Neural progenitor cell (in vitro differentiated cells): ENCODE results near the gene PZP. TPM values are rescaled to one million over a fixed set of nuclear protein-coding genes. Genes with fewer than 3 reads are reported as not detected.

Experiments
- DNase-seq: peaks from one replicate; pipeline ENCODE4 v3.0.0-alpha.2; 2016; ENCODE audit warnings: low spot score
- H2AFZ ChIP-seq: fragments of 200-600 bp; sonication (generic); replicated peaks from 2 replicates; pipeline ENCODE4 v1.6.1; 2016; ENCODE audit warnings: antibody characterized with exemption
- H3F3A ChIP-seq: fragments of 200-600 bp; sonication (generic); 2 replicates; pipeline ENCODE4 v1.6.1; 2016; ENCODE audit warnings: antibody characterized with exemption, low read depth
- H3K27ac ChIP-seq: fragments of 200-600 bp; sonication (generic); 2 replicates; pipeline ENCODE4 v1.5.1; 2016; ENCODE audit warnings: mild to moderate bottlenecking
- H3K27me3 ChIP-seq: fragments of 200-600 bp; sonication (generic); 2 replicates; pipeline ENCODE4 v1.6.1; 2016; ENCODE audit warnings: mild to moderate bottlenecking, moderate library complexity
- H3K36me3 ChIP-seq: fragments of 200-600 bp; sonication (generic); 2 replicates; pipeline ENCODE4 v1.5.1; 2016
- H3K4me1 ChIP-seq: fragments of 200-600 bp; sonication (generic); 2 replicates; pipeline ENCODE4 v1.6.1; 2016; ENCODE audit warnings: mixed run types
- H3K4me2 ChIP-seq: fragments of 200-600 bp; sonication (generic); 2 replicates; pipeline ENCODE4 v1.6.1; 2016
- H3K4me3 ChIP-seq: fragments of 200-600 bp; sonication (generic); 2 replicates; pipeline ENCODE4 v1.5.1; 2016
- H3K79me2 ChIP-seq: fragments of 200-600 bp; sonication (generic); 2 replicates; pipeline ENCODE4 v1.6.1; 2016; ENCODE audit warnings: low read depth
- H3K9ac ChIP-seq: fragments of 200-600 bp; sonication (generic); 2 replicates; pipeline ENCODE4 v1.6.1; 2016
- H3K9me3 ChIP-seq: fragments of 200-600 bp; sonication (generic); 2 replicates; pipeline ENCODE4 v1.5.1; 2016; ENCODE audit warnings: low read depth
- H4K20me1 ChIP-seq: fragments of 200-600 bp; sonication (generic); 2 replicates; pipeline ENCODE4 v1.6.1; 2016; ENCODE audit warnings: low read depth
- H3K27ac Mint-ChIP-seq: 3 replicates; pipeline ENCODE4 v1.8.0; 2021; ENCODE audit warnings: mixed read lengths
- H3K27me3 Mint-ChIP-seq: 2 replicates; pipeline ENCODE4 v1.8.0; 2022; ENCODE audit warnings: low read depth, mild to moderate bottlenecking, inconsistent platforms, moderate library complexity, mixed read lengths; ENCODE audit not compliant: insufficient read depth
- H3K36me3 Mint-ChIP-seq: 3 replicates; pipeline ENCODE4 v1.8.0; 2021; ENCODE audit warnings: mixed read lengths
- H3K4me1 Mint-ChIP-seq: 3 replicates; pipeline ENCODE4 v1.8.0; 2021; ENCODE audit warnings: mixed read lengths
- H3K4me3 Mint-ChIP-seq: 3 replicates; pipeline ENCODE4 v1.8.0; 2021; ENCODE audit warnings: mild to moderate bottlenecking, moderate library complexity, mixed read lengths
- H3K9me3 Mint-ChIP-seq: 3 replicates; pipeline ENCODE4 v1.8.0; 2020; ENCODE audit warnings: mixed read lengths
- CTCF ChIP-seq: fragments of 200-600 bp; sonication (generic); IDR thresholded peaks from 2 replicates; pipeline ENCODE4 v1.5.1; 2017; ENCODE audit warnings: antibody characterized with exemption, mild to moderate bottlenecking
- EZH2 ChIP-seq: fragments of 200-600 bp; sonication (generic); IDR thresholded peaks from 2 replicates; pipeline ENCODE4 v1.6.1; 2017; ENCODE audit warnings: antibody characterized with exemption, mild to moderate bottlenecking, moderate library complexity
- EZH2phosphoT487 ChIP-seq: fragments of 200-600 bp; sonication (generic); IDR thresholded peaks from 2 replicates; pipeline ENCODE4 v1.6.1; 2017; ENCODE audit warnings: antibody characterized with exemption
- total RNA-seq: library from RNA; depleted of rRNA; stranded (reverse); fragments of >200 nt; gene quantifications from 2 replicates; pipeline ENCODE4 v1.2.3, GENCODE V29; 2015; ENCODE audit warnings: low replicate concordance

Gene PZP
- total RNA-seq, 1 donor from 2014 or later = not detected

- no peak overlapping the region for H2AFZ ChIP-seq
- H3K4me3 Mint-ChIP-seq = no peak overlapping the region
- no peaks in the 10 kb centered on the region for H4K20me1 ChIP-seq
- TF ChIP-seq EZH2 (no peak), EZH2phosphoT487 (no peak), CTCF (no peak)
- DNase-seq = no peak
- no peak overlapping the region for H3K27ac Mint-ChIP-seq
- no peaks in the 10 kb centered on the region for H3F3A ChIP-seq
- no peaks in the 10 kb centered on the region for H3K36me3 Mint-ChIP-seq
- H3K9me3 Mint-ChIP-seq = no peaks in the 10 kb centered on the region
- H3K4me2 ChIP-seq = no peak overlapping the region
- H3K36me3 ChIP-seq = no peaks in the 10 kb centered on the region
- H3K27me3 Mint-ChIP-seq = no peaks in the 10 kb centered on the region
- H3K4me1 Mint-ChIP-seq = no peaks in the 10 kb centered on the region
- no peaks in the 10 kb centered on the region for H3K79me2 ChIP-seq
- H3K27me3 ChIP-seq = no peaks in the 10 kb centered on the region
- H3K4me1 ChIP-seq = no peaks in the 10 kb centered on the region
- H3K9ac ChIP-seq = no peak overlapping the region
- H3K27ac ChIP-seq = no peak overlapping the region
- no peaks in the 10 kb centered on the region for H3K9me3 ChIP-seq
- H3K4me3 ChIP-seq = no peak overlapping the region
Observed at GRCh38 chr12:9248435-9248834, 40.2 kb upstream of the PZP start.

GRCh38 chr12:9244894-9245293, 36.7 kb upstream of the PZP start:
- no peaks in the 10 kb centered on the region for H3K4me1 ChIP-seq

GRCh38 chr12:9243999-9244649, 35.9 kb upstream of the PZP start:
- Mint-ChIP-seq H3K27ac (no peak overlapping the region), H3K4me1 (no peaks in the 10 kb centered on the region), H3K9me3 (no peaks in the 10 kb centered on the region), H3K4me3 (no peak overlapping the region), H3K36me3 (no peaks in the 10 kb centered on the region), H3K27me3 (no peaks in the 10 kb centered on the region)
- no peak overlapping the region for H3K4me2 ChIP-seq
- DNase-seq = no peak
- no peaks in the 10 kb centered on the region for H3K36me3 ChIP-seq
- H3K9me3 ChIP-seq = no peaks in the 10 kb centered on the region
- no peak overlapping the region for H3K4me3 ChIP-seq
- H3K27ac ChIP-seq = no peak overlapping the region
- H3K9ac ChIP-seq = no peak overlapping the region
- H3K4me1 ChIP-seq = no peaks in the 10 kb centered on the region
- no peaks in the 10 kb centered on the region for H4K20me1 ChIP-seq
- no peaks in the 10 kb centered on the region for H3K27me3 ChIP-seq
- H3F3A ChIP-seq = no peaks in the 10 kb centered on the region
- H2AFZ ChIP-seq = no peak overlapping the region
- TF ChIP-seq CTCF (no peak), EZH2phosphoT487 (no peak)
- no peaks in the 10 kb centered on the region for H3K79me2 ChIP-seq

More at GRCh38 chr12:9244894-9245293, 36.7 kb upstream of the PZP start:
- Histone ChIP-seq H3K36me3 (no peaks in the 10 kb centered on the region), H2AFZ (no peak overlapping the region), H3K4me3 (no peak overlapping the region), H3K4me2 (no peak overlapping the region), H3K9me3 (no peaks in the 10 kb centered on the region), H3K27me3 (no peaks in the 10 kb centered on the region), H4K20me1 (no peaks in the 10 kb centered on the region), H3K79me2 (no peaks in the 10 kb centered on the region), H3K9ac (no peak overlapping the region), H3K27ac (no peak overlapping the region), H3F3A (no peaks in the 10 kb centered on the region)
- no peaks in the 10 kb centered on the region for H3K36me3 Mint-ChIP-seq
- no peak for DNase-seq
- no peak overlapping the region for H3K27ac Mint-ChIP-seq
- no peaks in the 10 kb centered on the region for H3K9me3 Mint-ChIP-seq
- no peak overlapping the region for H3K4me3 Mint-ChIP-seq
- H3K4me1 Mint-ChIP-seq = no peaks in the 10 kb centered on the region
- no peaks in the 10 kb centered on the region for H3K27me3 Mint-ChIP-seq
- TF ChIP-seq EZH2 (no peak), EZH2phosphoT487 (no peak), CTCF (no peak)
